ES-I3 (cell line): ENCODE measurements around the gene MACROD2.

Experiments
- H3K36me3 ChIP-seq: 2 replicates; pipeline ENCODE4 v1.6.1; 2013; ENCODE audit warnings: mild to moderate bottlenecking, low read length, control low read depth, moderate library complexity; ENCODE audit not compliant: insufficient read depth
- H3K4me1 ChIP-seq: 2 replicates; pipeline ENCODE4 v1.6.1; 2013; ENCODE audit warnings: mild to moderate bottlenecking, control low read depth, low read length; ENCODE audit not compliant: insufficient read depth
- H3K9ac ChIP-seq: 2 replicates; pipeline ENCODE4 v1.6.1; 2013; ENCODE audit warnings: low read depth, mild to moderate bottlenecking, low read length, moderate library complexity
- H3K9me3 ChIP-seq: 2 replicates; pipeline ENCODE4 v1.6.1; 2013; ENCODE audit warnings: mild to moderate bottlenecking, low read length, moderate library complexity; ENCODE audit not compliant: control insufficient read depth, insufficient read depth

MACROD2 gene

GRCh38 chr20:16083639-16084280 is 2088.4 kb downstream of the MACROD2 start:
- no peaks in the 10 kb centered on the region for H3K4me1 ChIP-seq

GRCh38 chr20:16095226-16095625 is 2099.9 kb downstream of the MACROD2 start:
- Histone ChIP-seq H3K9ac (no peak overlapping the region), H3K9me3 (no peaks in the 10 kb centered on the region), H3K36me3 (no peaks in the 10 kb centered on the region), H3K4me1 (no peaks in the 10 kb centered on the region)

More at GRCh38 chr20:16083639-16084280, 2088.4 kb downstream of the MACROD2 start:
- no peaks in the 10 kb centered on the region for H3K9me3 ChIP-seq
- H3K36me3 ChIP-seq, result no peaks in the 10 kb centered on the region
- no peak overlapping the region for H3K9ac ChIP-seq

- no peaks in the 10 kb centered on the region for H3K4me1 ChIP-seq
- no peaks in the 10 kb centered on the region for H3K9me3 ChIP-seq
- H3K9ac ChIP-seq, result no peak overlapping the region
- H3K36me3 ChIP-seq, result no peaks in the 10 kb centered on the region
Measured at GRCh38 chr20:16096756-16097326, 2101.5 kb downstream of the MACROD2 start.

- no peaks in the 10 kb centered on the region for H3K36me3 ChIP-seq
- H3K9ac ChIP-seq, result no peak overlapping the region
- H3K9me3 ChIP-seq, result no peaks in the 10 kb centered on the region
- no peaks in the 10 kb centered on the region for H3K4me1 ChIP-seq
Measured at GRCh38 chr20:16097788-16098187, 2102.5 kb downstream of the MACROD2 start.

- no peaks in the 10 kb centered on the region for H3K4me1 ChIP-seq
- no peaks in the 10 kb centered on the region for H3K36me3 ChIP-seq
- H3K9me3 ChIP-seq, result no peaks in the 10 kb centered on the region
- H3K9ac ChIP-seq, result no peak overlapping the region
Measured at GRCh38 chr20:16098890-16099639, 2103.7 kb downstream of the MACROD2 start.

GRCh38 chr20:16100111-16100510 is 2104.8 kb downstream of the MACROD2 start:
- no peaks in the 10 kb centered on the region for H3K4me1 ChIP-seq
- H3K9ac ChIP-seq, result no peak overlapping the region
- H3K9me3 ChIP-seq, result no peaks in the 10 kb centered on the region
- H3K36me3 ChIP-seq, result no peaks in the 10 kb centered on the region

GRCh38 chr20:16100767-16101166 is 2105.5 kb downstream of the MACROD2 start:
- Histone ChIP-seq H3K36me3 (no peaks in the 10 kb centered on the region), H3K9me3 (no peaks in the 10 kb centered on the region), H3K4me1 (no peaks in the 10 kb centered on the region), H3K9ac (no peak overlapping the region)
